ENCODE results near the gene SLC46A3.

Gene SLC46A3

GRCh38 chr13:28723806-28724205, 5.0 kb upstream of the SLC46A3 start:
- TF ChIP-seq CTCF (IDR thresholded peaks at IDR 0.05; ENCODE audit: insufficient read depth, low read length, missing control alignments), result no peak
- ChIA-PET POLR2A (no interaction called here), CTCF (no interaction called here)
- DNase-seq (ENCODE audit: low read depth, low spot score), result no peak
- no peak overlapping the region for H3K4me3 ChIP-seq (ENCODE audit: low read depth, low read length)

DNA sequence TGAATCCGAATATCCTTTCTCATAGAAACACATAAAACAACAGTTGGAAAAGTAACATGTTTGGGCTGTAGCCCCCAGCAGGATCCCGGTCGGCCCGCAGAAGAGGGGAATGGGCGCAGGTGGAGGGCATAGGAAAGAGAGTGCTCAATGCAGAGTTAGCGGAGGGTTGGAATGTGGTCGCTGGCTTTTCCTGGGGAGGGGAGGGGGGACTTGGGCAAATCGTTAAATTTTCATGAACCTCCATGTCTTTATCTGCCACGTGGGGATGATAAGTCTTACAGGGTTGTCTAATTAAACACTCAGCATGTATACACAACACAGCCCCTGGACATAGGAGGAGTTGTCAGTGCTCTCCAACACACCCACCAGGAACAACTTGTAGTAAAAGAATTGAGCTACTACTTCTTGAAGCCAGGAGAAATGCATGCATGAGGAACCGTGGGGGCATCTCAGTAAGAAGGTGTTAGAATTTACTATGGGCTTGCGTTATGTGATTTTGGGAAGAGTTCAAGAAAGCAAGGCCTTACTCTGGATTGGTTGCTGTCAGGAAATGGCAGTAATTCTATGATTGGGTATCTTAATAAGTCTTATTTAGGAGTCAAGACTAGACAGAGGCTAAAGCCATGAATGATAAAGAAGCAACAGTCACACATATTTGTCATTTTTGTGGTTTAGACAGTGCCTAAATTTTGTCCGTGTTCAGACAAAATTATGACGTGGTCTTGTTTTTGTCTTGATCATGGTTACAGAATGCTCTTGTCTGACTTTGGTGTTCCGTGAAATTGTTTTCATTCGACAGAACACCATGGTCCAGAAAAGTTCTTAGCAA, 671 bp upstream of the SLC46A3 start:
- POLR2A ChIA-PET, result interaction anchor here (0.7 to 1.2 kb wide), 2 partner anchors 8 to 20 kb away, joined by 3 to 4 read pairs; no protein-coding TSS in a partner anchor
- peak overlapping the region; percentile 78 for H3K4me3 ChIP-seq (ENCODE audit: low read depth, low read length)
- TF ChIP-seq CTCF (IDR thresholded peaks at IDR 0.05; ENCODE audit: insufficient read depth, low read length, missing control alignments), result no peak
- peak; percentile 69 for DNase-seq (ENCODE audit: low read depth, low spot score)
- CTCF ChIA-PET, result interaction anchor here (1.3 kb wide), 1 partner anchor 15 kb away, joined by 3 read pairs; no protein-coding TSS in a partner anchor

DNA sequence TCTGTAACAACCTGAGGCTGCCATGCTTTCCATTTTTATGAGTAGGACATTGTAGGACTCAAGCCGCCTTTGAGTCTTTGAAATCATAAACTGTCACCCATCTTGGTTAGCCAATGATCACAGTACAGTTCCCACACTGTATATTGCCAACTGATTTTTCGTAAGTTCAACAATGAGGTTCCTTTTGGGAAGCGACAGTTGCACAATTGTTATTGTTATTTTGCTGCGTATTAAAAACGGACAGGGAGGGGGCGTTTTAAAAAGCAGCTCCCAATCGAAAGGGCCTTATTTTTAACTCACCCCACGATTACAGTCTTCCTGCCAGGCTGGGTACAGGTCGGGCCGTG, 601 bp downstream of the SLC46A3 start:
- TF ChIP-seq CTCF (IDR thresholded peaks at IDR 0.05; ENCODE audit: insufficient read depth, low read length, missing control alignments), result no peak
- ChIA-PET CTCF (interaction anchor here (1.3 to 1.6 kb wide), 5 partner anchors 9 to 78 kb away, joined by 3 to 6 read pairs (median 4); no protein-coding TSS in a partner anchor), POLR2A (interaction anchor here (1.2 kb wide), 1 partner anchor 9 kb away, joined by 4 read pairs; no protein-coding TSS in a partner anchor)
- peak overlapping the region; percentile 78 for H3K4me3 ChIP-seq (ENCODE audit: low read depth, low read length)
- DNase-seq (ENCODE audit: low read depth, low spot score), result no peak

DNA sequence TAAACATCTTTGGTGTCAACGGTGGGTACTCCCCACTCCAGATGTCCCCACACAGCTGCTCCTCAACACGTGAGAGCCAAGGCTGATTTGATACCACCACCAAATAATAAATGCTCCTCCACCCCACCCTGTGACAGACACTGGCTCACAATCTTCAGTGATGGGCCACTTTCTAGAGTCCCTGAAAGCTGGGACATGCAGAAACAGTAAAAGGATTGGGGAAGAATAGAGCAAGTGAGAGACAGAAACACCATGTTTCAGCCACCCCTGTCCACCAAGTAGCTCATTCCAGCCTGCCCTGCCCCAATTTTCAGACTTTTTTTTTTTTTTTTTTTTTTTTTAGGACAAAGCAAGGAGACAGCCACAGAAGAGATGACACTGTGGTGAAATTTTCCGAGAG, 1.6 kb downstream of the SLC46A3 start:
- CTCF ChIA-PET, result interaction anchor here (1.5 to 1.6 kb wide), 5 partner anchors 10 to 79 kb away, joined by 4 to 6 read pairs (median 4); no protein-coding TSS in a partner anchor
- no peak overlapping the region for H3K4me3 ChIP-seq (ENCODE audit: low read depth, low read length)
- POLR2A ChIA-PET, result no interaction called here
- no peak for TF ChIP-seq CTCF (IDR thresholded peaks at IDR 0.05; ENCODE audit: insufficient read depth, low read length, missing control alignments)
- DNase-seq (ENCODE audit: low read depth, low spot score), result no peak

GRCh38 chr13:28716511-28716910, 2.3 kb downstream of the SLC46A3 start:
- no peak for DNase-seq (ENCODE audit: low read depth, low spot score)
- ChIA-PET POLR2A (no interaction called here), CTCF (interaction anchor here (1.6 kb wide), 1 partner anchor 36 kb away, joined by 4 read pairs; no protein-coding TSS in a partner anchor)
- no peak overlapping the region for H3K4me3 ChIP-seq (ENCODE audit: low read depth, low read length)
- TF ChIP-seq CTCF (IDR thresholded peaks at IDR 0.05; ENCODE audit: insufficient read depth, low read length, missing control alignments), result no peak

- POLR2A ChIA-PET, result interaction anchor here (0.6 kb wide), 1 partner anchor 63 kb away, joined by 3 read pairs; no protein-coding TSS in a partner anchor
- CTCF ChIA-PET, result no interaction called here
- H3K4me3 ChIP-seq (ENCODE audit: low read depth, low read length), result no peak overlapping the region
- TF ChIP-seq CTCF (IDR thresholded peaks at IDR 0.05; ENCODE audit: insufficient read depth, low read length, missing control alignments), result no peak
- DNase-seq (ENCODE audit: low read depth, low spot score), result no peak
Observed at GRCh38 chr13:28714651-28715050, 4.1 kb downstream of the SLC46A3 start.
